ENCODE results near the gene RMI2. TPM values are rescaled to one million over a fixed set of nuclear protein-coding genes. Genes with fewer than 3 reads are reported as not detected.

Gene RMI2
- polyA plus RNA-seq, 1 donor (not counting 4 experiments of a cell fraction or from before 2014, with no cell fraction given), result 6.8 TPM

DNA sequence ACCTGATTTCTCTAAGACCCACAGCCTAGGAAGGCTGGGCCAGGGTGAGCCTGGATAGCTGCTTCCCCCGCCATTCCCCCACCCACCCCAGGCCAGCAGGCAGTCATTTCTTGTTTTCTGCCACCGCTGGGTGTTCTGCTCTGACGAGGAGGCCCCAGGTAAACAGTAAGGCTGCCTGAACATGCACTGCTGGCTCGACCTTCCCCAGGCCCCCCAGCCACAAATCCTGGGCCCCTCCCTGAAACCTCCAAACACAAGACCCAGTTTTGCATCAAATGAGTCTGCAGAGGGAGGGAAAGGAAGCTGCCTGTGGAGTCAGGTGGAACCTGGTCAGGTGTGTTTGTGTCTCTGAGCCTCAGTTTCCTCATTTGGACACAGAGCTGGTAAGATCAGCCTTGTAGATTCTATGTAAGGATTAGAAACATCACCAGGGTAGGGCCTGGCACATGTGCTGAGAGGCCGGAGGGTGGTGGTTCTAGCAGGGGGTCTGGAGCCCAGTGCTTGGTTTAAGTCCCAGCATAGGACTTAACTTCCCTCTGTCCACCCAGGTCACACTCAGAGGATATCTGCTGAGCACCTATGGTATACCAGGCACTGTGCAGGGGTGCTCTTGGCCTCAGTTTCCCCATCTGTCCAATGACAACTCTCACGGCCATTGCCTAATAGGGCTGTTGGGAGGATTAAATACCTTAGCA lies 45.2 kb upstream of the RMI2 start:
- H3K4me3 ChIP-seq (ENCODE audit: control insufficient read depth in 2 of 3, extremely low read depth in 1 of 3, insufficient read depth in 2 of 3, low read depth in 1 of 3, low read length in 3 of 3), result no peak overlapping the region
- FAIRE-seq (no peak), DNase-seq (ENCODE audit: low read depth, low spot score) (no peak)
- H4K20me1 ChIP-seq (ENCODE audit: control insufficient read depth, extremely low read depth, insufficient read depth, low read length), result no peaks in the 10 kb centered on the region
- no peak overlapping the region for H3K9ac ChIP-seq (ENCODE audit: control insufficient read depth, extremely low read depth, insufficient read depth, low read length)
- H3K27me3 ChIP-seq (ENCODE audit: control insufficient read depth, extremely low read depth, insufficient read depth, low read length), result no peaks in the 10 kb centered on the region
- no peaks in the 10 kb centered on the region for H3K9me3 ChIP-seq (ENCODE audit: control insufficient read depth, low read depth, low read length)
- no peaks in the 10 kb centered on the region for H3K79me2 ChIP-seq (ENCODE audit: control insufficient read depth, insufficient read depth, low read length)
- no peak overlapping the region for H2AFZ ChIP-seq (ENCODE audit: control insufficient read depth, low read length)
- dilution Hi-C loops (cut with MboI; ENCODE audit: extremely low pct_ligation_motif_present, low sequenced_read_pairs), result no loop called here
- H3K27ac ChIP-seq (ENCODE audit: control insufficient read depth, insufficient read depth, low read length), result no peak overlapping the region
- H3K36me3 ChIP-seq (ENCODE audit: control insufficient read depth in 2 of 2, extremely low read depth in 1 of 2, insufficient read depth in 2 of 2, low read length in 2 of 2), result no peaks in the 10 kb centered on the region
- peaks cover 14% of the 10 kb centered on the region for H3K4me1 ChIP-seq (ENCODE audit: control insufficient read depth, extremely low read depth, insufficient read depth, low read length)
- H3K9me1 ChIP-seq (ENCODE audit: control insufficient read depth, extremely low read depth, insufficient read depth, low read length), result no peaks in the 10 kb centered on the region
- H3K4me2 ChIP-seq (ENCODE audit: control insufficient read depth, extremely low read depth, insufficient read depth, low read depth, low read length), result no peak overlapping the region
- no peak for TF ChIP-seq EZH2 (IDR thresholded peaks at IDR 0.05; ENCODE audit: low read length)
- TF ChIP-seq, protein P1, sequence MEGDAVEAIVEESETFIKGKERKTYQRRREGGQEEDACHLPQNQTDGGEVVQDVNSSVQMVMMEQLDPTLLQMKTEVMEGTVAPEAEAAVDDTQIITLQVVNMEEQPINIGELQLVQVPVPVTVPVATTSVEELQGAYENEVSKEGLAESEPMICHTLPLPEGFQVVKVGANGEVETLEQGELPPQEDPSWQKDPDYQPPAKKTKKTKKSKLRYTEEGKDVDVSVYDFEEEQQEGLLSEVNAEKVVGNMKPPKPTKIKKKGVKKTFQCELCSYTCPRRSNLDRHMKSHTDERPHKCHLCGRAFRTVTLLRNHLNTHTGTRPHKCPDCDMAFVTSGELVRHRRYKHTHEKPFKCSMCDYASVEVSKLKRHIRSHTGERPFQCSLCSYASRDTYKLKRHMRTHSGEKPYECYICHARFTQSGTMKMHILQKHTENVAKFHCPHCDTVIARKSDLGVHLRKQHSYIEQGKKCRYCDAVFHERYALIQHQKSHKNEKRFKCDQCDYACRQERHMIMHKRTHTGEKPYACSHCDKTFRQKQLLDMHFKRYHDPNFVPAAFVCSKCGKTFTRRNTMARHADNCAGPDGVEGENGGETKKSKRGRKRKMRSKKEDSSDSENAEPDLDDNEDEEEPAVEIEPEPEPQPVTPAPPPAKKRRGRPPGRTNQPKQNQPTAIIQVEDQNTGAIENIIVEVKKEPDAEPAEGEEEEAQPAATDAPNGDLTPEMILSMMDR (optimal IDR thresholded peaks at IDR 0.05 in 1 of 3, IDR thresholded peaks at IDR 0.05 in 1 of 3, conservative IDR thresholded peaks at IDR 0.05 in 1 of 3; ENCODE audit: extremely low read depth in 1 of 3, insufficient read depth in 2 of 3, low read length in 3 of 3), result no peak

DNA sequence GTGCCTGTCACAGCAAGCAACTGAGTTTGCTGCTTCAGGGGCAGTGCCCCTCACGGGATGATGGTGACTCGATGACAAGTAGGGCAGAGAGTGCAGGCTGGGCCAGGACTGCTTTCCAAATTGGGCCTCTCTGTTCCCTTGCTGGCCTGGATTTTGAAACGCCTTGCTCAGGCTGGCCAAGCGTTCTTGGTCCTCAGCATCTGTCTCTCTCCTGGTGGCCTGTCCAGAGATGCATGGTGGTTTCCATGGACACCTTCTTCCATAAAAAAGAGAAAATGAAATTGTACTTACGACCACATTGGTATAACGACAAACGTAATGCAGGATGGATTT lies 44.7 kb upstream of the RMI2 start:
- FAIRE-seq, result no peak
- Histone ChIP-seq H3K4me3 (ENCODE audit: control insufficient read depth in 2 of 3, extremely low read depth in 1 of 3, insufficient read depth in 2 of 3, low read depth in 1 of 3, low read length in 3 of 3) (no peak overlapping the region), H3K9ac (ENCODE audit: control insufficient read depth, extremely low read depth, insufficient read depth, low read length) (no peak overlapping the region), H3K27me3 (ENCODE audit: control insufficient read depth, extremely low read depth, insufficient read depth, low read length) (no peaks in the 10 kb centered on the region), H4K20me1 (ENCODE audit: control insufficient read depth, extremely low read depth, insufficient read depth, low read length) (no peaks in the 10 kb centered on the region), H3K9me1 (ENCODE audit: control insufficient read depth, extremely low read depth, insufficient read depth, low read length) (no peaks in the 10 kb centered on the region), H3K9me3 (ENCODE audit: control insufficient read depth, low read depth, low read length) (no peaks in the 10 kb centered on the region), H3K27ac (ENCODE audit: control insufficient read depth, insufficient read depth, low read length) (no peak overlapping the region), H3K79me2 (ENCODE audit: control insufficient read depth, insufficient read depth, low read length) (no peaks in the 10 kb centered on the region), H3K4me2 (ENCODE audit: control insufficient read depth, extremely low read depth, insufficient read depth, low read depth, low read length) (no peak overlapping the region), H3K4me1 (ENCODE audit: control insufficient read depth, extremely low read depth, insufficient read depth, low read length) (peaks cover 14% of the 10 kb centered on the region), H2AFZ (ENCODE audit: control insufficient read depth, low read length) (no peak overlapping the region), H3K36me3 (ENCODE audit: control insufficient read depth in 2 of 2, extremely low read depth in 1 of 2, insufficient read depth in 2 of 2, low read length in 2 of 2) (no peaks in the 10 kb centered on the region)
- TF ChIP-seq, protein P1 (optimal IDR thresholded peaks at IDR 0.05 in 1 of 3, IDR thresholded peaks at IDR 0.05 in 1 of 3, conservative IDR thresholded peaks at IDR 0.05 in 1 of 3; ENCODE audit: extremely low read depth in 1 of 3, insufficient read depth in 2 of 3, low read length in 3 of 3), result no peak
- TF ChIP-seq EZH2 (IDR thresholded peaks at IDR 0.05; ENCODE audit: low read length), result no peak
- dilution Hi-C loops (cut with MboI; ENCODE audit: extremely low pct_ligation_motif_present, low sequenced_read_pairs), result no loop called here
- DNase-seq (ENCODE audit: low read depth, low spot score), result no peak
